ENCODE data around the gene LRRC71. TPM values are rescaled to one million over a fixed set of nuclear protein-coding genes. Genes with fewer than 3 reads are reported as not detected.

Gene LRRC71
- total and polyA plus RNA-seq, 8 donors, result 0.30 to 0.59 TPM; not detected in 6

- H3K36me3 ChIP-seq, result peaks cover 0 to 32% (median 20%) of the 10 kb centered on the region in 3 donors
- H3K9me3 ChIP-seq, result no peaks in the 10 kb centered on the region
- ATAC-seq, result no peak
- no peak overlapping the region for H3K4me3 ChIP-seq
- TF ChIP-seq, protein P1, sequence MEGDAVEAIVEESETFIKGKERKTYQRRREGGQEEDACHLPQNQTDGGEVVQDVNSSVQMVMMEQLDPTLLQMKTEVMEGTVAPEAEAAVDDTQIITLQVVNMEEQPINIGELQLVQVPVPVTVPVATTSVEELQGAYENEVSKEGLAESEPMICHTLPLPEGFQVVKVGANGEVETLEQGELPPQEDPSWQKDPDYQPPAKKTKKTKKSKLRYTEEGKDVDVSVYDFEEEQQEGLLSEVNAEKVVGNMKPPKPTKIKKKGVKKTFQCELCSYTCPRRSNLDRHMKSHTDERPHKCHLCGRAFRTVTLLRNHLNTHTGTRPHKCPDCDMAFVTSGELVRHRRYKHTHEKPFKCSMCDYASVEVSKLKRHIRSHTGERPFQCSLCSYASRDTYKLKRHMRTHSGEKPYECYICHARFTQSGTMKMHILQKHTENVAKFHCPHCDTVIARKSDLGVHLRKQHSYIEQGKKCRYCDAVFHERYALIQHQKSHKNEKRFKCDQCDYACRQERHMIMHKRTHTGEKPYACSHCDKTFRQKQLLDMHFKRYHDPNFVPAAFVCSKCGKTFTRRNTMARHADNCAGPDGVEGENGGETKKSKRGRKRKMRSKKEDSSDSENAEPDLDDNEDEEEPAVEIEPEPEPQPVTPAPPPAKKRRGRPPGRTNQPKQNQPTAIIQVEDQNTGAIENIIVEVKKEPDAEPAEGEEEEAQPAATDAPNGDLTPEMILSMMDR (IDR thresholded peaks at IDR 0.05), result no peak
- H3K4me1 ChIP-seq, result no peaks in the 10 kb centered on the region
- no peaks in the 10 kb centered on the region for H3K27me3 ChIP-seq
- intact Hi-C loops (cut with DNase I), result no loop called here
- WGBS, 2 donors, result 80 to 82% methylated on average over 8 of the region's 8 CpGs
- H3K27ac ChIP-seq, result no peak overlapping the region
- no peak for FAIRE-seq
- DNase-seq, result no peak
Observed at GRCh38 chr1:156937883-156938282, 17.5 kb downstream of the LRRC71 start.

DNA sequence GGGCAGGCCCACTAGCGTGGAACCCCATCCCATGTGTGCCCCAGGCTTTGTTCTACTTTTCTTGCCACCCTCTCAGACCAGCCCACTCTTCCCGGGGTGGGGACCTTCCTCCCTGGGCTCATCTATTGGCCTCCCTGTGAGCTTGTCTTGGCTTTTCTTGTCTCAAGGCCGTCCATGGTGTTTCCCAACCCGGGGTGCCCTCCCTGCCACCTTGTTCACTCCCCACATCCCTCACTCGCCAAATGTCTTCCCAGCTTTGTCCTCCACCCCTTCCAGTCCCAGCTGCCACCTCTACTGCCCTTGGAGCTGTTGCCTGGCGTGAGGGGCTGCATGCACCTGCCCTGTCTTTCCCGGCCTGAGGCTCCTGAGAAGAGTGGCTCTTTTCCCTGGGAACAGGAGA lies 18.4 kb downstream of the LRRC71 start:
- DNase-seq, result no peak
- intact Hi-C loops (cut with DNase I), result no loop called here
- Histone ChIP-seq H3K9me3 (no peaks in the 10 kb centered on the region), H3K4me1 (no peaks in the 10 kb centered on the region), H3K4me3 (no peak overlapping the region), H3K36me3 (peaks cover 0 to 40% (median 20%) of the 10 kb centered on the region in 3 donors), H3K27ac (no peak overlapping the region), H3K27me3 (no peaks in the 10 kb centered on the region)
- WGBS, 2 donors, result 70 to 75% methylated on average over 7 of the region's 7 CpGs
- TF ChIP-seq, protein P1 (IDR thresholded peaks at IDR 0.05), result no peak
- FAIRE-seq, result no peak
- ATAC-seq, result no peak

DNA sequence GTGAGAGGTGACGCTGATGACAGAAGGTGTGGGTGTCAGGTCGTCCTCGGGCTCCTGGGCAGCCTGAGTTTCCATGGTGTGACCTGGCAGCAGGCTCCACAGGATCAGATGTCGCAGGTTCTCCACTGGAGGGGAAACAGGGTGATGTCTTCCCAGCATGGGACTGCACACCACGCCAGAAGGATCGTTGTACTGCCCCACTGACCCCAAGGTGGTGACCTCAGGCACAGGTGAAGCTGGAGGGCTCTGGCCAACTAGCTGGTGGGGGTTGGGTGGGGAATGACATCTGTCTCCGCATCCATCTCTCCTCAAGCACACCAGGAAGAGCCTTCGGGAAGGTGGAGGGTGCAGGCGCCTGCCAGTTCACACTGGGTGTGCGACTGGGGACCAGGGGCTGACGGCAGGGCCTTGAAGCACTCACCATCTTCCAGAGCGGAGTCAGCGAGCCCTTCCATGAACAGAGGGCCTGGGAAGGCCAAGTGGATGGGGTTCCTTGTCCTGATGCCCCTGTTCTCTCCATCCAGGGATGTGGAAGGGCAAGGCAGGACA lies 19.4 kb downstream of the LRRC71 start:
- intact Hi-C loops (cut with DNase I), result no loop called here
- Histone ChIP-seq H3K27me3 (no peaks in the 10 kb centered on the region), H3K36me3 (peaks cover 0 to 49% (median 20%) of the 10 kb centered on the region in 3 donors), H3K4me1 (no peaks in the 10 kb centered on the region), H3K27ac (no peak overlapping the region), H3K9me3 (no peaks in the 10 kb centered on the region), H3K4me3 (no peak overlapping the region)
- WGBS, 2 donors, result 91 to 93% methylated on average over 13 of the region's 13 CpGs
- ATAC-seq (no peak), DNase-seq (peak in 1 of 6 donors; percentile 39), FAIRE-seq (no peak)
- TF ChIP-seq, protein P1 (IDR thresholded peaks at IDR 0.05), result no peak

GRCh38 chr1:156941675-156942074 lies 21.2 kb downstream of the LRRC71 start:
- Histone ChIP-seq H3K4me1 (no peaks in the 10 kb centered on the region), H3K27ac (no peak overlapping the region), H3K36me3 (peaks cover 0 to 66% (median 20%) of the 10 kb centered on the region in 3 donors), H3K27me3 (no peaks in the 10 kb centered on the region), H3K4me3 (no peak overlapping the region), H3K9me3 (no peaks in the 10 kb centered on the region)
- TF ChIP-seq, protein P1 (IDR thresholded peaks at IDR 0.05), result no peak
- ATAC-seq, result no peak
- 93 to 94% methylated on average over 10 of the region's 10 CpGs for WGBS, 2 donors
- DNase-seq, result no peak
- intact Hi-C loops (cut with DNase I), result no loop called here
- no peak for FAIRE-seq

GRCh38 chr1:156942176-156942575 lies 21.7 kb downstream of the LRRC71 start:
- WGBS, 2 donors, result 86 to 96% methylated on average over 3 of the region's 3 CpGs
- ATAC-seq (no peak), FAIRE-seq (no peak), DNase-seq (no peak)
- Histone ChIP-seq H3K27me3 (no peaks in the 10 kb centered on the region), H3K36me3 (peaks cover 0 to 71% (median 20%) of the 10 kb centered on the region in 3 donors), H3K4me3 (no peak overlapping the region), H3K9me3 (no peaks in the 10 kb centered on the region), H3K4me1 (no peaks in the 10 kb centered on the region), H3K27ac (no peak overlapping the region)
- intact Hi-C loops (cut with DNase I), result no loop called here
- TF ChIP-seq, protein P1 (IDR thresholded peaks at IDR 0.05), result no peak

Measured in pancreas (tissue), 10 donors.